Mucosa of descending colon (tissue), 3 donors: ENCODE measurements around the gene TOLLIP. TPM values are rescaled to one million over a fixed set of nuclear protein-coding genes. Genes with fewer than 3 reads are reported as not detected.
"Not testable (repeated sequence)": the region's sequence is repeated elsewhere in the genome, so short reads cannot be mapped to it uniquely, and the experiment has no call there.

Source experiments
- ATAC-seq: fragments of 200-7000 bp; cut with Tn5 transposase; one replicate; pipeline ENCODE4 v1.9.1; 2020; ENCODE audit warnings: mild to moderate bottlenecking, moderate library complexity
- DNase-seq, 3 donors: peaks; one replicate each; pipeline ENCODE4 v3.0.0-alpha.2; 2020
- H3K36me3 ChIP-seq: fragments of 200-600 bp; one replicate; pipeline ENCODE4 v1.8.0; 2021; ENCODE audit warnings: low read depth, mild to moderate bottlenecking
- H3K4me1 ChIP-seq: fragments of 200-600 bp; one replicate; pipeline ENCODE4 v1.8.0; 2021; ENCODE audit warnings: low read depth, mild to moderate bottlenecking
- H3K4me3 ChIP-seq: fragments of 200-600 bp; one replicate; pipeline ENCODE4 v1.8.0; 2021; ENCODE audit warnings: mild to moderate bottlenecking
- H3K9me3 ChIP-seq: fragments of 200-600 bp; one replicate; pipeline ENCODE4 v1.8.0; 2021; ENCODE audit warnings: mild to moderate bottlenecking
- CTCF ChIP-seq: fragments of 200-600 bp; IDR thresholded peaks from one replicate; pipeline ENCODE4 v1.8.0; 2022; ENCODE audit warnings: antibody characterized with exemption, mild to moderate bottlenecking
- intact Hi-C, 2 donors: fragments of 100-400 bp; cut with DNase I in 1 of 2; cut with micrococcal nuclease in 1 of 2; formaldehyde crosslinking; loops; one replicate each; pipeline versions ENCODE4 v1.11.0 to v1.11.1; 2022; cut with DNase I, micrococcal nuclease
- total RNA-seq, 3 donors: library from RNA; stranded (reverse); fragmentation: NEBNext Ultra II Directional in 2 of 3; extraction: Animal tissue kit (Norgen Biotek cat#: 25700) in 2 of 3; gene quantifications; one replicate each; pipeline versions ENCODE4 v1.2.1 to v1.2.4, GENCODE V29; 2021 to 2023
- donor health status: DM: no; HTN: no; CAD: no; lungs with moderate emphysema.
- donor health status: DM: no; HTN: no; CAD: no.
- donor health status: DM: no; HTN: yes; CAD: no.

Gene TOLLIP
- total RNA-seq, 3 donors from 2014 or later = 62.4 to 65.4 (median 62.5) TPM

- no peaks in the 10 kb centered on the region for H3K4me1 ChIP-seq
- no peak overlapping the region for H3K4me3 ChIP-seq
- H3K36me3 ChIP-seq = no peaks in the 10 kb centered on the region
- TF ChIP-seq CTCF = no peak
- ATAC-seq = peak; percentile 9
- intact Hi-C loops = no loop called here
- H3K9me3 ChIP-seq = no peaks in the 10 kb centered on the region
- no peak for DNase-seq
Observed at GRCh38 chr11:1269957-1270356, 39.5 kb downstream of the TOLLIP start.

GRCh38 chr11:1267441-1268100 is 41.9 kb downstream of the TOLLIP start:
- H3K36me3 ChIP-seq = no peaks in the 10 kb centered on the region
- TF ChIP-seq CTCF = no peak
- DNase-seq (peak in 1 of 3 donors; percentile 17), ATAC-seq (no peak)
- peaks cover 8% of the 10 kb centered on the region for H3K4me1 ChIP-seq
- H3K9me3 ChIP-seq = no peaks in the 10 kb centered on the region
- intact Hi-C loops = no loop called here
- no peak overlapping the region for H3K4me3 ChIP-seq

- H3K4me3 ChIP-seq, intact Hi-C loops, H3K9me3 ChIP-seq, H3K36me3 ChIP-seq, ATAC-seq, DNase-seq: not testable (repeated sequence)
- peaks cover 12% of the 10 kb centered on the region for H3K4me1 ChIP-seq
Observed at GRCh38 chr11:1266976-1267375, 42.5 kb downstream of the TOLLIP start.

- H3K4me3 ChIP-seq, ATAC-seq, H3K36me3 ChIP-seq, H3K9me3 ChIP-seq, intact Hi-C loops: not testable (repeated sequence)
- H3K4me1 ChIP-seq = peaks cover 17% of the 10 kb centered on the region
- DNase-seq = peak in 1 of 3 donors; percentile 9
Observed at GRCh38 chr11:1265480-1265879, 44.0 kb downstream of the TOLLIP start.

GRCh38 chr11:1264444-1264843 is 45.0 kb downstream of the TOLLIP start:
- ATAC-seq = peak; percentile 7
- intact Hi-C loops, H3K36me3 ChIP-seq, H3K9me3 ChIP-seq, H3K4me3 ChIP-seq: not testable (repeated sequence)
- H3K4me1 ChIP-seq = peaks cover 17% of the 10 kb centered on the region
- TF ChIP-seq CTCF = peak; percentile 45
- DNase-seq = peak in 1 of 3 donors; percentile 67

GRCh38 chr11:1263010-1263409 is 46.4 kb downstream of the TOLLIP start:
- peak; percentile 65 to 73 (median 70) for DNase-seq
- Histone ChIP-seq H3K36me3 (no peaks in the 10 kb centered on the region), H3K4me1 (peaks cover 17% of the 10 kb centered on the region), H3K9me3 (no peaks in the 10 kb centered on the region), H3K4me3 (no peak overlapping the region)
- intact Hi-C loops = no loop called here
- peak; percentile 51 for ATAC-seq
- no peak for TF ChIP-seq CTCF
